ENCODE data around the gene RAB24. TPM values are rescaled to one million over a fixed set of nuclear protein-coding genes. Genes with fewer than 3 reads are reported as not detected.

RAB24 gene
- polyA plus RNA-seq, 2 of the 4 experiments (the other 2 are of a cell fraction) = 31.2 to 33.7 TPM

- 93% methylated on average over 6 of the region's 6 CpGs for WGBS (ENCODE audit: missing lambda C conversion rate)
- H3K4me2 ChIP-seq = no peak overlapping the region
- CTCF ChIA-PET = interaction anchor here (1.1 to 1.5 kb wide), 3 partner anchors 11 to 27 kb away, joined by 3 to 4 read pairs (median 3); no protein-coding TSS in a partner anchor
- TF ChIP-seq MAFK (IDR thresholded peaks at IDR 0.05; ENCODE audit: partially characterized antibody) = no peak
- no peak for TF ChIP-seq ESRRA (IDR thresholded peaks at IDR 0.05; ENCODE audit: borderline replicate concordance, low read length)
- no peak for TF ChIP-seq FOXS1 (CRISPR knock-in tag; IDR thresholded peaks at IDR 0.05)
- TF ChIP-seq SMC3 (IDR thresholded peaks at IDR 0.05) = no peak
- no peak for TF ChIP-seq NR3C1 (IDR thresholded peaks at IDR 0.05)
- TF ChIP-seq FOSB (CRISPR knock-in tag; IDR thresholded peaks at IDR 0.05) = no peak
- TF ChIP-seq EHF (CRISPR knock-in tag; IDR thresholded peaks at IDR 0.05) = no peak
- no peak for TF ChIP-seq FOSL2 (IDR thresholded peaks at IDR 0.05)
- TF ChIP-seq FOSL2 (CRISPR knock-in tag; IDR thresholded peaks at IDR 0.05) = no peak
- TF ChIP-seq CHD2 (IDR thresholded peaks at IDR 0.05; ENCODE audit: low read length, partially characterized antibody) = no peak
- no peak for TF ChIP-seq BHLHE40 (IDR thresholded peaks at IDR 0.05; ENCODE audit: low read depth, low read length)
- TF ChIP-seq BCL3 (IDR thresholded peaks at IDR 0.05) = no peak
- TF ChIP-seq HOXB5 (CRISPR knock-in tag; IDR thresholded peaks at IDR 0.05) = no peak
- TF ChIP-seq ATOH8 (CRISPR knock-in tag; IDR thresholded peaks at IDR 0.05; ENCODE audit: low read depth) = no peak
- no peak for TF ChIP-seq EHMT2 (IDR thresholded peaks at IDR 0.05; ENCODE audit: low read depth)
- TF ChIP-seq HES2 (IDR thresholded peaks at IDR 0.05) = no peak
- TF ChIP-seq ZSCAN20 (CRISPR knock-in tag; IDR thresholded peaks at IDR 0.05) = no peak
- no peak for TF ChIP-seq ELK1 (IDR thresholded peaks at IDR 0.05; ENCODE audit: low read depth, low read length)
- no peak for TF ChIP-seq REST (IDR thresholded peaks at IDR 0.05)
- no peak overlapping the region for H3K4me3 ChIP-seq
- FAIRE-seq = no peak
- no peak for ATAC-seq
- H3K9me3 ChIP-seq = no peaks in the 10 kb centered on the region
- no peak overlapping the region for H3K27ac ChIP-seq
- H3K4me1 ChIP-seq = peaks cover 13% of the 10 kb centered on the region; the same call in 2 of the 3 replicates
- POLR2A ChIA-PET = no interaction called here
- DNase-seq (ENCODE audit: low read depth in 1 of 2, low spot score in 1 of 2) = no peak
These were observed 41.4 kb upstream of the RAB24 start for GRCh38 chr5:177344891-177345290.

GRCh38 chr5:177343777-177344176 is 40.3 kb upstream of the RAB24 start:
- POLR2A ChIA-PET = no interaction called here
- no peaks in the 10 kb centered on the region for H3K9me3 ChIP-seq
- WGBS (ENCODE audit: missing lambda C conversion rate) = 90% methylated on average over 6 of the region's 6 CpGs
- no peak overlapping the region for H3K27ac ChIP-seq
- CTCF ChIA-PET = interaction anchor here (0.7 to 1.3 kb wide), 3 partner anchors 12 to 26 kb away, joined by 3 to 4 read pairs (median 3); no protein-coding TSS in a partner anchor
- FAIRE-seq = no peak
- H3K4me3 ChIP-seq = no peak overlapping the region
- DNase-seq (ENCODE audit: low read depth in 1 of 2, low spot score in 1 of 2) = no peak
- H3K4me2 ChIP-seq = no peak overlapping the region
- ATAC-seq = no peak
- 0 out of 3 replicates have a peak, but pooled peaks cover 9% of the 10 kb centered on the region for H3K4me1 ChIP-seq
- TF ChIP-seq EHF (CRISPR knock-in tag; IDR thresholded peaks at IDR 0.05) = no peak
- no peak for TF ChIP-seq FOSL2 (IDR thresholded peaks at IDR 0.05)
- no peak for TF ChIP-seq FOSL2 (CRISPR knock-in tag; IDR thresholded peaks at IDR 0.05)
- no peak for TF ChIP-seq ZSCAN20 (CRISPR knock-in tag; IDR thresholded peaks at IDR 0.05)
- no peak for TF ChIP-seq RNF2 (IDR thresholded peaks at IDR 0.05; ENCODE audit: borderline replicate concordance, low read depth)
- TF ChIP-seq HES2 (IDR thresholded peaks at IDR 0.05) = no peak
- no peak for TF ChIP-seq ATOH8 (CRISPR knock-in tag; IDR thresholded peaks at IDR 0.05; ENCODE audit: low read depth)
- no peak for TF ChIP-seq ZFP36 (IDR thresholded peaks at IDR 0.05; ENCODE audit: borderline replicate concordance, partially characterized antibody)
- no peak for TF ChIP-seq CBX8 (IDR thresholded peaks at IDR 0.05)
- TF ChIP-seq MAFK (IDR thresholded peaks at IDR 0.05; ENCODE audit: partially characterized antibody) = no peak
- TF ChIP-seq ESRRA (IDR thresholded peaks at IDR 0.05; ENCODE audit: borderline replicate concordance, low read length) = no peak
- TF ChIP-seq POLR2AphosphoS2 (conservative IDR thresholded peaks at IDR 0.05; ENCODE audit: low read length) = no peak
- no peak for TF ChIP-seq TFCP2L1 (CRISPR knock-in tag; IDR thresholded peaks at IDR 0.05)
- no peak for TF ChIP-seq NFE2L2 (conservative IDR thresholded peaks at IDR 0.05; ENCODE audit: low read length)
- TF ChIP-seq BCL3 (IDR thresholded peaks at IDR 0.05) = no peak
- no peak for TF ChIP-seq HEYL (CRISPR knock-in tag; IDR thresholded peaks at IDR 0.05)
- no peak for TF ChIP-seq TP53 (CRISPR knock-in tag; IDR thresholded peaks at IDR 0.05)
- no peak for TF ChIP-seq CHD4 (IDR thresholded peaks at IDR 0.05; ENCODE audit: borderline replicate concordance)
